ENCODE results near the gene CCDC69.
A peak's percentile ranks its signal among the peaks of the same experiment; 100 is the strongest.

CCDC69 gene

DNA sequence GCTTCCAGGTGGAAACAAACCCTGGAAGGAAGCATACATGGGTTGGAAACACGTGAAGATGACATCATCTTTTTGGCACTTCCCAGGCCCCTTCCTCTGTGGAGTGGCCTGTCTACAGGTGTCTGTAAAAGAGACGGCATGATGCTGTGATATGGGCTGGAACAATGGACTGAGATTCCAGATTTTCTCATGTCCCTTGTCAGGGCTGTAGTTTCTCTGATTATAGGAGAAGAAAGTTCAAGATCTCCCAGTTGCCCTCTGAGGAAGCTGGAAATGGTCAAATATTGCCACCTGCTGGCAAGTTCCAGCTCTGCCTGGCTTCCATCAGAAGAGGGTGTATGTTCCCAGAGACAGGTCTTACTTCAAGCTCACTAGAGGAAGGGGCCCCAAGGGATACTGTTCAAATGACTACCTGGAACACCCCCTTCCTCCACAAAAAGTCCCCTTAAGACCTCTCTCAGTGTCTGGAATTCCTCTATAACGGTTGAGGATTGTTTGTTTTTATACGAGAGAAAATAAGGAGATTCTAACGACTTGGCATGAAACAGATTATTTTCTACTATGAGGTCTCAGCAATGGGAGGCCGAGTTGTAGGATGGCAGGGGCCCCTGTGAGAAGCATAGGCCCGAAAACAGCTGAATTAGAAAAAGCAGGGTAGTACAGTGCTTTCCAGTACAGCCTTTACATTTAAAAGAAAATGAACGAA is 59.1 kb downstream of the CCDC69 start:
- peak; percentile 79 for DNase-seq (ENCODE audit: low spot score)

DNA sequence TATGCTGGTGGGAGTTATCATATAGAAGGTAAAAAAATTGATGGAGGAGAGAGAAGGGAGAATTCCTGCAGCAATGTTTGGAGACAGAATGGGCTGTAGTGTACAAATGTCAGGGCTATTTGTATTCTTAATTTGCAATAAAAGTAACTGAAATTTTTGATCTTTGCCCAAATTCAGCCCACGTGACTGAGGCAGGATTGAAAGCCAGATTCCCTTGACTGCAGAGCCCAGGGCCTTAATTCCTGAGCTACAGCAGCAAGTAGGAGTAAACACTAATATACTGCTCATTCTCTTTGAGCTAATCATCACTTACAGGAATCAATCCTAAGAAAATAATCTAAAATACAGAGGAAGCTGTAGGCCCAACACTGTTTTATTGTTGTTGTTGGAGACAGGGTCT is 61.1 kb downstream of the CCDC69 start:
- no peak for DNase-seq (ENCODE audit: low spot score)

DNA sequence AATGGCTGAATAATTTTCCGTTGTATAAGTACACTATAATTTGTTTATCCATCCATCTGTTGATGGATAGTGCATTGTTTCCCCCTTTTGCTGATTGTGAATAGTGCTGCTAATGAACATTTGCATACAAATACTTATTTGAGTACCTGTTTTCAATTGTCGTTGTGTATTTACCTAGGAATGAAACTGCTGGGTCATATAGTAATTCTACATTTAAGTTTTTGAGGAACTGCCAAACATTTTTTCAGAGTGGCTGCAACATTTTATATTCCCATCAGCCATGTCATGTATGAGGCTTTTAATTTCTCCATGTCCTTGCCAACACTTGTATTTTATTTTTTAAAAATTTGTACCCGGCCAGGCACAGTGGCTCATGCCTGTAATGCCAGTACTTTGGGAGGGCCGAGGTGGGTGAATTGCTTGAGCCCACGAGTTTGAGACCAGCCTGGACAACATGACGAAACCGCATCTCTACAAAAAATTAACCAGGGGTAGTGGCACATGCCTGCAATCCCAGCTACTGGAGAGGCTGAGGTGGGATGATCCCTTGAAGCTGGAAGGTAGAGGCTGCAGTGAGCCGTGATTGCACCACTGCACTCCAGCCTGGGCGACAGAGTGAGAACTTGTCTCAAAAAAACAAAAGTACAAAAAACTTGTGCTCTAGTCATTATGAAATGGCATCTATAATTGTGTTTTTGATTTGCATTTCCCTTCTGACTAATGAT is 64.1 kb downstream of the CCDC69 start:
- DNase-seq (ENCODE audit: low spot score), result no peak

DNA sequence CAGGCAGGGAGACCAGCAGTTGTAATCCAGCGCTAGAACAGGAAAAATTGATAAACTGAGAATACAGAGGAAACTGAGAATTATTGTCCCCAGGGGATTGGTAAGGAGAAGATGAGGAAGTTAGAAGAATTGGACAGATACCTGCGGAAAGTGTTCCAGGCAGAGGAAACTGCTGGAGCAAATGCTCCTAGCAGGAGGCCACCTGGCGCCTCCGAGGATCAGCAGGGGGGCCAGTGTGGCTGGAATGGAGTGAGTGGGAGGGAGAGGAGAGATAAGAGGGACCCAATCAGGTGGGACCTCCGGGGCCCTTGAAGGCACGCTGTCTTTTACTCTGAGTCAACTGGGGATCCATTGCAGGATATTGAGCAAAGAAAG is 65.6 kb downstream of the CCDC69 start:
- peak; percentile 12 for DNase-seq (ENCODE audit: low spot score)

DNA sequence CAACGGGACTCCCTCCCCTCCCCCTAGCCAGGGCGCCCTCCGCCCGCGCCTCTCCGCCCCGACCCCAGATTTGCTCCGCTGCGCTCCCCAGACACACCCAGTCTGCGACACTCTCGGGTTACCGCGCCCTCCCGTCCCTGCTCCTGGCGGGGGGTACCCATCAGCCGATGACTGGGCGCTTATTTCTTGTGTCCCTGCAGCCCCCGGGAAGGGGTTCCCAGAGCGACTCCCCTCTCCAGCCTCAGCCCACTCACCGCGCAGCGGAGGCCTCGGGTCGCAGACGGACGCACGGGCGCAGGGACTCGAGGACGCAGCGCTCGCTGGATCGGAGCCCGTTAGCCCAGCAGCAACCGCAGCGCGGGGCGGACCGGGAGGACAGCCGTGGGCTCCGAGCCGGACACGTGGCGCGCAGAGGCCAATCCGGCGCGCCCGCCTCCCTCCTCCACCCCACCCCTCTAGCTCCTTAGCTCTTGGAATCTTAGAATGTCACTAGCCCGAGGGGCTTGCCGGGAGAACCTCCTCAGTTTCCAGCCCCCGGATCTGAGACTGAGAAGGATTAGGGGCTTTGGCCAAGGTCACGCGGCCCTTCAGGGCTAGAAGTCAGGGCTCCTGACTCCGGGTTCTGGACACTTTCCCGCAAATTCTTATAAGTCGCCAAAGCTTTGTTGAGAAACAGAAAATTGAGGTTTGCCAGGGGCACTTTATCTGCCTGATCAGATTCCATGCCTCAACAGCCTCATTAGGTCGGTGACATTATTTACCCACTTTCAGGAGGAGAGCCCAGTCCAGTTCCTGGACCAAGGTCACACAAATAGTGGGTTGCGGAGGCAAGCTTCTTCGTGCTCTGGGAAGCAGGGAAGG is 66.2 kb downstream of the CCDC69 start, which contains the start of gene ANXA6:
Gene ANXA6 (minus strand): TSS at position 354 of the 861 bp plus-strand sequence. CDS start 9,878 bp downstream, outside the sequence.
- peak; percentile 85 for DNase-seq (ENCODE audit: low spot score)

DNA sequence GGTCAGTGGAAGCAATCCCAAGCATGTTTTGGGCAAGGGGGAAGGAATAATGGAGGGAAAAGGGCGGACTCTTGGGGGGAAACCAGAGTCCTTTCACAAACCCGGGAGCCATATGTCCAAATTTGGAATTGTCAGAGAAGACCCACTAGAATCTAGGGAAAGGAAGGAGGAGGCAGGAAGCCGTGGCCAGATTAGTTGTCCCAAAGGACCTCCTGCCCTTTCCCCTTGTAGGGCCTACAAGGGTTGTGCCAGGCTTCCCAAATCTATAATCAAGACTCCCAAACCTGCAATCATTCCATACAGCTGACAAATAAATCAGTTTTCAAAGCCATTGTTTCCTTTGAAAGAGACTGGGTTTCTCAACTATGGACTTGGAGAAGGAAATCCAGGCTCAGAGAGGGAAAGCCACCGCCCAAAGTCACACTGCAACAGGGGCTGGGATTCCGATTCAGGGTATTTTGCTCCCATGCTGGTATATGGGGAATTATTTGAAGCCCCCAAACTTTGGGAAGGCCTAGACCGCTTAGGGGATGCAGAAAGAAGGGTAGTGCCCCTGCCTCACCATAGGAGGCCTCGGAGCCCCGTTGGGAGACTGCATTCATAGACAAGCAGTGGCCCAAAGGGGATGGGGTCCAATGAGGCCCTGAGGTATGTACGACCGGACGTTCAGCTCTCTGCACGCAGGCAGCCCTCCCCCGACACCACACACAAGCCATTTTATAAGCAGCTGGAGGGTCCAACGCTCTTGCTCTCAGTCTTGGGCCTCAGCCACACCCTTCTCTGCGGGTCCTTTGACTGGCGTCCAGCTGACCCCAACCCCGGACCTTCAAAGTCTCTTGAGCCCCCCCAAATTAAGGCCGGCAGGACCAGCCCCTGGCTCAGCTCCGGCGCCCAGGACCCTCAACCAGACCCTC is 67.1 kb downstream of the CCDC69 start:
- peak; percentile 42 for DNase-seq (ENCODE audit: low spot score)

DNA sequence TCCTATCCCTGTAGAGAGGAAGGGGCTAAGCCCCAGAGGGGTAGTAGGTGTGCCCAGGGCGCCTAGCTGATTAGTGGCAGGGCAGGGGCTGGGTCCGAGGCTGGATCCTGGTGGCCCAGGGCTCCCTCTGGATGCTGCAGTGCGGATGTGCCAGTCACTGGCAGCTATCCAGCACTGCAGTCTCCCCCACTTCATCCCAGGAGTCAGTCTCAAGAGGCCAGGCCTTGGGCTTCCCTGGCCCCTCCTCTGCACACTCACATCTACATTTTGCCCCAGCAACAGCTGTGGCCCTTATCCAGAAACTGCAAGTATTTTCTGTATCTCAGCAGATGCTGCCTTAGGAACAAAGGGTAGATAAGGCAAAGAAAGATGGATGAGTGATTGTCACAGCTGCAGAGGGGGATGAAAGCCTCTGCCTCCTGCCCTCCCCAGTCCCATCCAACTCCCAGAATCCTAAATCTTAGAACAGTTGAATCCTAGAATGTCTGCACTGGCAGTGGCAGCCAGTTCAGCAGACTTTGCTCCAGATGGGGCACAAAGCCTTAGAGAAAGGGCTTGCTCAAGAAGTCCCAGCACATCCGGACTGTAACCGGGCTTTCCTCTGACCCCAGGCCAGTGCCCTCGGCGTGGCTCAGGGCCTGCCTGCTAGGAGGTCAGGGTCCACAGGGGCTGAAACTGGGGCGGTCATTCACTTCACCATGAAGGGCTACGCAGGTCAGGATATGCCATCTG is 68.0 kb downstream of the CCDC69 start:
- DNase-seq (ENCODE audit: low spot score), result peak; percentile 30

DNA sequence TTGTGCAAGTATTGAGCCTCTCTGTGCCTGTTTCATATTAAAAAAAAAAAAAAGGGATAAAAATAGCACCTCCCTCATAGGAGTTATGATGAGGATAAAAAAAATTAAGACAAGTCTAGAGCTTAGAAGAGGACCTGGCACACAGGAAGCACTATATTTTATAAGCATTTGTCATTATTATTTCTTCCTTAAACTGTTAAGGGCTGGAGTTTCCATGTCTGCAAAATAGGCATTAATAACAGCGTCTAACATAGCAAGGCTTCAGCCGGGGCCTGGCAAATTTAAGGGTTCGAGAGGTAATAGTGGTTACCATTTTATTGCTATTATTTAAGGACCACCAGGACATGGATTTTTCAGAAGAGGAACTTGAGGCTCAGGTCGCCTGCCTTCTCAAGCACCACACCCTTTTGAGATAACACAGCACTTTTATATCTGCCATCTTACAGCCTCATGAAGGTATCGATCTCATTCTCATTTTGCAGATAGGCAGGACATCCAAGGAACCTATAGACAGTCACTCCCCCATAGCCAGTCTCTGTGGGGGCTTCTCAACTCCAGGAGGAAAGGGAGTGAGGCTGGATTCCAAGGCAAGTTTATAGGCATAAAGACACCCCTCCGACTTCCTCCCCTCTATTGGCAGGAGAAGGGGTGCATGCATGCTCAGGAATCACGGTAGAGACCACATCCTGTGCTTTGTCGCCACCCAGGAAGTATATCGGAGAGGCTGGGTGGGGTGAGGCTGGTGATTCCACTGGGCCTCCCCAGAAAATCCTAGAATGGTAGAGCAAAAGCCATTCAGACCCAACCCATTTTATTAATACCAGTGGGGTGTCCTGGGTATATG is 68.7 kb downstream of the CCDC69 start:
- DNase-seq (ENCODE audit: low spot score), result no peak

DNA sequence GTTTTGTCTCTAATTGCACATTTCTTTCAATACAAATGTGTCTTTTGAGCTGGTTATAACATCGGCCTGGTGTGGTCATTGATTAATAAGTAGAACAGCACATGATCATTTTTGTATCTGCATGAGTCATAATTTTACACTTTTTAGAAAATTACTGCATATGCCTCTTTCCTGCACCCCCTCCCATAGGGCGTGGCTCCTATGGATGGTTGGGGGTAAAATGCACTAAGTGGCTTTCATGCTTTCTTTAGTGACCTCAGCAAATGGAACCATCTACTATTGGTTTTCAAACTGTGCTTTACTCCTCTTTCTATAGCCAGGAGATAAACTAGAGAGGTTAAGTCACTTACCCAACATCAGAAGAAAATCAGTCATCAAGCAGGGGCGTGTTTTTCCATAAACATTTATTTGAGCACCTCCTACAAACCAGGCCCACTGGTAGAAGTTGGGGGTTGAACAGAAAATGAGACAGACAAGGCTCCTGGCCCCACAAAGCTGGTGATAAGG is 70.1 kb downstream of the CCDC69 start:
- no peak for DNase-seq (ENCODE audit: low spot score)

DNA sequence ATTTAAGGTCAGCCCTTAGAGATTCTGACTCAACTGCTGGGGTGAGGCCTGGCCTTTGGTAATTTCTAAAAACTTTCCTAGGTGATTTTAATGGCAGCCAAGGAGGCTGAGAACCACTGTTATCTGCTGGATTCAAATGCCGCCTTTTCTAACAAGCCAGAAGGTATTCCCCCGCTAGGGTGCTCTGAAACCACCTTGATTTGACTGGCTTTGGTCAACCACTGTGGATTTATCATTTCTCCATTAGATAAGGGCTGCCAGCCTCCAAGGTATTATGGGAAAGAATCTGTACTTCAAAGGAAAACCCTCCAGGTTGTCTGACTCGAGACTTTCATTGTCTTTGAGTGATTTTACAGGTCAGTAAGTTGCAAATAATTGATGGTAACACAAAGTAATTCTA is 70.6 kb downstream of the CCDC69 start:
- DNase-seq (ENCODE audit: low spot score), result no peak

DNA sequence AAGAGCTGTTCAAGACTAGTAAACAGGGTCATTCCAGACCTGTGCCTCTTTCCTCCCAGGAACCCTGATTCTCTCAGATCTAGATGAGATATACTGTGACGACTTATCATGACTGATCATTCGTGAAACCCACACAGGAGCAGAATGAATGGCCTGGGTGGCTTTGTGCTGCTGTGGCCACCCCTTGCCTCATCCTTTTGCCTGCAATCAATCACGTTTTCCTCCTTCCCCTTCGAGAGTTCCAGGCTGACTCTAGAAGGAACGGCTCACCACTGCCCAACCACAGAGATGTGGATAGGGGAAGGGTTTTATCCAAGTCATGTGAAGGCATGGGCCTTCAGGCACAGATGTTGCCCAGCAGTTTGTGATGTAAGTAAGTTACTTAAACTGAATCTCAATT is 72.1 kb downstream of the CCDC69 start:
- no peak for DNase-seq (ENCODE audit: low spot score)

DNA sequence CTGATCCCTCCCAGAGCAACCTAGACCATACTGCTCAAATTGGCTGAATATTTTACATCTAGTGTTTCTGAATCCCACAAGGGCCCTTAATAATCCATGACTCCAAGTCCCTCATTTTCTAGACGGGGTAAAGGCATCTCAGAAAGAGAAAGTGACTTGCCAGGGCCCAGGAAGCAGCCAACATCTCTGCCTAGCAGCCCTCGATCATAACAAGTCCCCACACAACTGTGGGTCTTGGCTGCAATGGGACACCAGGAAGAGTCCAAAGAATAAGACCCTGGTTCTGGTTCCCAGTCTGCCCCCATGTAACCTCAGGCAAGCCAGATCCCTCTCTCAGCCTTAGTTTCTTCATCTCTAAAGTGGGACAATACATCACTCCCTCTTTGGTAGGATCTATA is 72.6 kb downstream of the CCDC69 start:
- DNase-seq (ENCODE audit: low spot score), result no peak

DNA sequence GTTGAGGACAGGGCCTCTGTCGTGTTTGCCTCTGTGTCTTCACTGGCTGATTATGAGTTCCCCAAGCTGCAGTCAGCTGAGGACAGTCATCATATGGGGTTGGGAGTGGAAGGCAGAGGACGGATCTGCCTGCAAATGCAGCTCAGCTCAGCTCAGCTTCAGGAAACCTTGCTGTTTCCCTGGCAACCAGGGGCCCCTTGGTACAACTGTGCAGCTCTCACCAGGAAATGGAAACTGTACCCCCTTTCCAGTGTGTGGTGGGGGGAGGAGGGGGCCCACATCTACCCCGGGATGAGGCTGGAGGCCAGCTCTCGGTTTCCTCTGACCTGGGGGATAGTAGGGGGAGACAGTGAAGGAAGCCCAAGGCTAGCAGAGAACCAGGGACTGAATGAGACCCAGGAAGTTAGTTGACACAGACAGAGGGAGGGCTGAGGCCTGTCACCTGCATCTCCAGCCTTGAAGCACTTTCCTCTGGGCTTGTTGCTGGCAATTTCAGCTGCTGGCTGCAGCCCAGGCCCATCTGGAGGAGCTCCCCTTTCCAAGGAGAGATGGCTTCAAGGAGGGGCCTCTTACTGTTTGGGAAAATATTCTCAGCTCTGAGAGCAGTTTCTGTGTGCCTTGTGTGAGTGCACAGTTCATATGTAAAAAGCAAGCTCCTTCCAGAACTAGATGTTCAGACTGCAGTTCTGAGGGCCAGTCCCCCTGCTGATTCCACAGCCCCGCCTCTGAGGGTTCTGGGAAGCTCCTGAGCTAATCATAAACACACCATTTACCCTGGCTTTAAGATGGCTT is 73.2 kb downstream of the CCDC69 start:
- no peak for DNase-seq (ENCODE audit: low spot score)

DNA sequence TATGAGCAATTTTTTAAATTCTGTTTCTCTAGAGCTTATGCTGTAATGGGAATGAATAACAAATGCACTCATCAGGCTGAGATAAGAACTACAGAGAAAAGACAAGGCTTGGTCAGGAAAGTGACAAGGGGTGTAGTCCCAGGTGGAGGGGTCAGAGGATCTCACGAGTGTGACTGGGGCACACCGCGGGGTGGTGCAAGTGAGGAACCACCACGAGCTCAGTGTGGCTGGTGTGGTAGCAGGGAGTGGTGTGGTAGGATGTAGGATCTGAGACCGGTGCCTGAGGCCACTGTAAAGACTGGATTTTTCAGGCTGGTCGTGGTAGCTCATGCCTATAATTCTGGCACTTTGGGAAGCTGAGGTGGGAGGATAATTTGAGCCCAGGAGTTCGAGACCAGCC is 75.3 kb downstream of the CCDC69 start:
- no peak for DNase-seq (ENCODE audit: low spot score)

DNA sequence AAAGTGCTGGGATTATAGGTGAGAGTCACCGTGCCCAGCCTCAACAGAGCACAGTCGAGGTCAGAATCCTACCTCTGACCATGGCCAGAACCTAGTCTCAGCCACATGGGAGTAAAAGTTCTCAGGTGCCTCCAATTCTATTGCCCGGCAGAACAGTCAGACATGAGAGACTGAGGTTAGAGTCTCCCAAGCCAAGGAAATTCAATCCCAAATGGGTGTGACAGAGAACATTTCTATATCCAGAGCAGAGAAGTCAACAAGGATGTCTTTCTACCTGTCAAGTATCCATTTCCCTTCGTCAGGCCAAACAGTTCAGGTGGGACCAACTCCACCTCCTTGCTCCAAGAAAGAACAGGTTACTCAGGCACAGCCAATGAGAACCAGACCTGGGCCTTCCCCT is 76.9 kb downstream of the CCDC69 start:
- DNase-seq (ENCODE audit: low spot score), result no peak

DNA sequence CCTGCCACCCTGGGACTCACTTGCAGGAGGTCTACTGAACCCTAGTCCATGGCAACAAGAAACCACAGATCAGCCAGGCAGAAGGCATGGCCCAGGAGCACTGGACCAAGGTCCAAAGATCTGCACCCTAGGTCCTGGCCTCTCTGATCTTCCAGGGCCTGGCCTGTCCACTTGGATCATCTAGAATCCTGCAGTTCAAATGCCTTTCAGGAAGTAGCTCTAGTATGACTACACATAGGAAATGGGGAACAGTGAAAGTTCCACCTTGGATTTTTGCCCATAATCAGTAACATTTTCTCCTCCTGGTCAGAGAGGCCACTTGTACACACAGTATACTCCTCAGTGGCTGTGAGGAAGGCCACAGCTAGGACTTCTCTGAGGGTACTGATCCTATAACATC is 77.8 kb downstream of the CCDC69 start:
- no peak for DNase-seq (ENCODE audit: low spot score)

DNA sequence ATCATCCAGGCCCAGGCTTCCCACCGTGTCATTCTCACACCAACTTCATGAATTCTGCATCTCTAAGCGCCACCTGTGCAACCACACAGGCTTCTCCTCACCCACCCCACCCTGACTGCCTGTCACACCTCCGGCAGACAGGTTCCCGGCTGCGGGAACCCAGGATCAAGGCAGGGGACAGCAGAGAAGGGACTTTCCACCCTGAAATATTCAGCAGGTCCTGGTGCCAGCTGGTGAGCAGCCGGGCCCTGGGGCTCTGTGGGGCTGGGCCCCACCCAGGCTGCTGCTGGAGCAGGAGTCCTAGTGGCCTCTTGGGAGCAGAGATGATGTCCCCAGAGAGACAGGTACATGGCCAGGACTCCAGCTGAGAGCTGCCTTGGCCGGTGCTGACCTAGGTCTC is 79.0 kb downstream of the CCDC69 start:
- DNase-seq (ENCODE audit: low spot score), result no peak

DNA sequence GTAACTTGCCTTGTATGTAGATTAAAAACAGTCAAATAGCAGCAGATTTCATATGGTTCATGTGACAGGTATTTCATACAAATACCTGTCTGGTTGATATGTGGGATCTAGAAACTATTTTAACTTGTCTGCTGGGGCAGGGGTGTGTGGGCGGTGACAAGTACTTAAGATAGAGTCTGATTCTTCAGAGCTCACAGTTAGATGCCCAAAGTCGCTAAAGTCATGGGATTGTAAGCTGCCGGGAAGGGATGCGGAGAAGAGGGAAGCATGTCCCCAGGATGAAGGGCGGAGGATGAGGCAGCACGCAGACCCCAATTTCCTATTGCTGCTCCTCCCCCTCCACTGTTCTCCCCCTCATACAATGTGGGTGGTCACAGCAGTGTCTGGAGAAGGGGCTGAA is 79.6 kb downstream of the CCDC69 start:
- DNase-seq (ENCODE audit: low spot score), result no peak

DNA sequence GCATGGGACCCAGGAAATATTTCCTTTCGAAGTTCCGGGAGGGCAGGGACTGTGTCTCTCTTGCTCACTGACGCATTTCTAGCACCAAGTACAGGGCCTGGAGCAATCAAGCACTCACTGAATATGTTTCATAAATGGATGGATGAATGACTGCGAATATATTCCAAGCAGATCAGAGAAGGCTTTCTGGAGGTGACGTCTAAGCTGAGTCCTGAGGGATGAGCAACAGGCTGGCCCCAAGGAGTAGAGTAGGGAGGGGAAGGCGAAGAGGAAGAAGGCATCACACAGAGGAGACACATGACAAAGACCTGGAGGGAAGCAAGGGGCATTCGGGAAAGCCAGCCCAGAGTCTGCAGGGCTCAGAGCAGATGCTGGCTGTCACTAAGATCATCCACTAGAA is 80.2 kb downstream of the CCDC69 start:
- no peak for DNase-seq (ENCODE audit: low spot score)
